Stimulated activated CD8-positive, alpha-beta memory T cell treated with anti-CD3 and anti-CD28 coated beads, Interleukin-4, amount 100 ng/mL, for 24 hours (primary cell): Measurements from ENCODE around the gene PGA5.

ENCODE experiments used
- DNase-seq: peaks from one replicate; pipeline ENCODE4 v3.0.0-alpha.2; 2020; ENCODE audit warnings: low read depth

The PGA5 gene

GRCh38 chr11:61294717-61295595, 54.0 kb downstream of the PGA5 start, which contains the start of gene VWCE:
VWCE (minus strand) TSS chr11:61295316; CDS start chr11:61295037, 279 bp downstream.
- DNase-seq, result peak; percentile 63

- DNase-seq, result no peak
These were observed 54.6 kb downstream of the PGA5 start for GRCh38 chr11:61295596-61295926.

- no peak for DNase-seq
These were observed 56.4 kb downstream of the PGA5 start for GRCh38 chr11:61297341-61297740.

GRCh38 chr11:61297746-61298145, 56.8 kb downstream of the PGA5 start:
- no peak for DNase-seq

GRCh38 chr11:61298663-61299244, 57.8 kb downstream of the PGA5 start:
- no peak for DNase-seq
